HG03469 (cell line): Measurements from ENCODE around the gene THADA.
A peak's percentile ranks its signal among the peaks of the same experiment; 100 is the strongest.

Experiments used
- ATAC-seq: cut with Tn5 transposase; IDR thresholded peaks from one replicate; pipeline ENCODE4 v1.9.1; 2021; ENCODE audit warnings: mild to moderate bottlenecking, moderate library complexity, moderate number of reproducible peaks; ENCODE audit not compliant: unreplicated experiment

THADA gene

GRCh38 chr2:43445781-43446180 lies 150.1 kb downstream of the THADA start:
- no peak for ATAC-seq

GRCh38 chr2:43444989-43445645 lies 150.7 kb downstream of the THADA start:
- no peak for ATAC-seq

- ATAC-seq = no peak
Observed at GRCh38 chr2:43443282-43443681, 152.6 kb downstream of the THADA start.

- no peak for ATAC-seq
Observed at GRCh38 chr2:43441195-43441594, 154.6 kb downstream of the THADA start.

GRCh38 chr2:43438858-43439655 lies 156.8 kb downstream of the THADA start:
- no peak for ATAC-seq

GRCh38 chr2:43438342-43438741 lies 157.5 kb downstream of the THADA start:
- no peak for ATAC-seq

- ATAC-seq = no peak
Observed at GRCh38 chr2:43437363-43437762, 158.5 kb downstream of the THADA start.

- ATAC-seq = no peak
Observed at GRCh38 chr2:43436431-43436830, 159.4 kb downstream of the THADA start.

GRCh38 chr2:43435746-43436145 lies 160.1 kb downstream of the THADA start:
- no peak for ATAC-seq

- no peak for ATAC-seq
Observed at GRCh38 chr2:43430489-43430888, 165.3 kb downstream of the THADA start.

GRCh38 chr2:43429369-43429768 lies 166.5 kb downstream of the THADA start:
- ATAC-seq = no peak

- no peak for ATAC-seq
Observed at GRCh38 chr2:43427032-43427424, 168.8 kb downstream of the THADA start.

- ATAC-seq = peak; percentile 92
Observed at GRCh38 chr2:43426305-43427031, 169.4 kb downstream of the THADA start.

- no peak for ATAC-seq
Observed at GRCh38 chr2:43425659-43426058, 170.2 kb downstream of the THADA start.

- ATAC-seq = no peak
Observed at GRCh38 chr2:43424262-43425207, 171.3 kb downstream of the THADA start.

GRCh38 chr2:43423941-43424261 lies 171.9 kb downstream of the THADA start:
- ATAC-seq = no peak

GRCh38 chr2:43421194-43421593 lies 174.6 kb downstream of the THADA start:
- ATAC-seq = no peak

- no peak for ATAC-seq
Observed at GRCh38 chr2:43420389-43420801, 175.4 kb downstream of the THADA start.

- ATAC-seq = no peak
Observed at GRCh38 chr2:43419876-43420275, 176.0 kb downstream of the THADA start.

GRCh38 chr2:43419243-43419642 lies 176.6 kb downstream of the THADA start:
- ATAC-seq = no peak

- no peak for ATAC-seq
Observed at GRCh38 chr2:43418680-43419079, 177.2 kb downstream of the THADA start.
